SK-N-SH treated with all-trans-retinoic acid at 6 μM for 48 hours (cell line): ENCODE measurements around the gene INTS3.

Experiments
- ATAC-seq: fragments of 200-7000 bp; cut with Tn5 transposase; 3 replicates; pipeline ENCODE4 v1.9.1; 2020; ENCODE audit warnings: mild to moderate bottlenecking, moderate library complexity
- ARNTL ChIP-seq: fragments of 450-650 bp; formaldehyde crosslinking; IDR thresholded peaks from 2 replicates; pipeline ENCODE4 v1.5.0; 2020; ENCODE audit warnings: low read depth, mild to moderate bottlenecking, moderate library complexity, borderline replicate concordance
- BACH2 ChIP-seq: fragments of 250-450 bp; sonication (Bioruptor Pico); IDR thresholded peaks from 2 replicates; pipeline ENCODE4 v1.9.0; 2021; ENCODE audit warnings: mild to moderate bottlenecking, borderline replicate concordance
- CREB5 ChIP-seq: fragments of 250-450 bp; sonication (Bioruptor Pico); IDR thresholded peaks from 2 replicates; pipeline ENCODE4 v1.5.1; 2020; ENCODE audit warnings: low read depth, mild to moderate bottlenecking, moderate library complexity
- CSDC2 ChIP-seq: fragments of 250-450 bp; sonication (Bioruptor Pico); IDR thresholded peaks from 2 replicates; pipeline ENCODE4 v1.5.0; 2020; ENCODE audit warnings: mild to moderate bottlenecking, moderate library complexity
- GLIS3 ChIP-seq: fragments of 250-450 bp; sonication (Bioruptor Pico); IDR thresholded peaks from 2 replicates; pipeline ENCODE4 v1.5.0; 2020; ENCODE audit warnings: mild to moderate bottlenecking, moderate library complexity
- ISL1 ChIP-seq: fragments of 250-450 bp; sonication (Bioruptor Pico); IDR thresholded peaks from 2 replicates; pipeline ENCODE4 v2.1.2; 2022; ENCODE audit warnings: mild to moderate bottlenecking, moderate library complexity
- PPARA ChIP-seq: fragments of 250-450 bp; sonication (Bioruptor Pico); IDR thresholded peaks from 2 replicates; pipeline ENCODE4 v1.5.0; 2020; ENCODE audit warnings: mild to moderate bottlenecking, borderline replicate concordance
- RARB ChIP-seq: fragments of 250-450 bp; sonication (Bioruptor Pico); IDR thresholded peaks from 2 replicates; pipeline ENCODE4 v1.8.0; 2021; ENCODE audit warnings: mild to moderate bottlenecking, moderate library complexity
- SNAI2 ChIP-seq: fragments of 250-450 bp; sonication (Bioruptor Pico); IDR thresholded peaks from 2 replicates; pipeline ENCODE4 v1.5.0; 2020; ENCODE audit warnings: mild to moderate bottlenecking, moderate library complexity
- TCF4 ChIP-seq: fragments of 250-450 bp; sonication (Bioruptor Pico); IDR thresholded peaks from 2 replicates; pipeline ENCODE4 v1.8.0; 2021; ENCODE audit warnings: mild to moderate bottlenecking, moderate library complexity, borderline replicate concordance
- TOX ChIP-seq: fragments of 250-450 bp; sonication (Bioruptor Pico); IDR thresholded peaks from 2 replicates; pipeline ENCODE4 v1.8.0; 2021; ENCODE audit warnings: mild to moderate bottlenecking, moderate library complexity, borderline replicate concordance
- TSHZ2 ChIP-seq: fragments of 250-450 bp; sonication (Bioruptor Pico); IDR thresholded peaks from 2 replicates; pipeline ENCODE4 v1.5.0; 2020; ENCODE audit warnings: mild to moderate bottlenecking, moderate library complexity
- ZC3H10 ChIP-seq: fragments of 250-450 bp; sonication (Bioruptor Pico); IDR thresholded peaks from 2 replicates; pipeline ENCODE4 v1.5.1; 2021; ENCODE audit warnings: mild to moderate bottlenecking, moderate library complexity
- ZFP3 ChIP-seq: fragments of 250-450 bp; sonication (Bioruptor Pico); IDR thresholded peaks from 2 replicates; pipeline ENCODE4 v1.5.0; 2020; ENCODE audit warnings: mild to moderate bottlenecking, moderate library complexity
- ZNF565 ChIP-seq: fragments of 450-650 bp; formaldehyde crosslinking; conservative IDR thresholded peaks from 2 replicates; pipeline ENCODE4 v1.5.0; 2020; ENCODE audit warnings: low read depth, mild to moderate bottlenecking, moderate library complexity
- ZNF8 ChIP-seq: fragments of 450-650 bp; formaldehyde crosslinking; IDR thresholded peaks from 2 replicates; pipeline ENCODE4 v1.5.0; 2020; ENCODE audit warnings: mild to moderate bottlenecking, moderate library complexity
- TF ChIP-seq, protein P1 (sequence below): fragments of 250-450 bp; sonication (Bioruptor Pico); IDR thresholded peaks from 2 replicates; pipeline ENCODE4 v1.5.1; 2021; ENCODE audit warnings: mild to moderate bottlenecking, moderate library complexity
- TF ChIP-seq, protein P2 (sequence below): fragments of 250-450 bp; sonication (Bioruptor Pico); IDR thresholded peaks from 2 replicates; pipeline ENCODE4 v1.8.0; 2020; ENCODE audit warnings: mild to moderate bottlenecking, moderate library complexity, borderline replicate concordance
- TF ChIP-seq, protein P3 (sequence below): fragments of 250-450 bp; sonication (Bioruptor Pico); IDR thresholded peaks from 2 replicates; pipeline ENCODE4 v1.8.0; 2021; ENCODE audit warnings: low read depth, mild to moderate bottlenecking, moderate library complexity, borderline replicate concordance

Gene INTS3

GRCh38 chr1:153801028-153801625 lies 73.3 kb downstream of the INTS3 start:
- no peak for ATAC-seq
- TF ChIP-seq, protein P1, sequence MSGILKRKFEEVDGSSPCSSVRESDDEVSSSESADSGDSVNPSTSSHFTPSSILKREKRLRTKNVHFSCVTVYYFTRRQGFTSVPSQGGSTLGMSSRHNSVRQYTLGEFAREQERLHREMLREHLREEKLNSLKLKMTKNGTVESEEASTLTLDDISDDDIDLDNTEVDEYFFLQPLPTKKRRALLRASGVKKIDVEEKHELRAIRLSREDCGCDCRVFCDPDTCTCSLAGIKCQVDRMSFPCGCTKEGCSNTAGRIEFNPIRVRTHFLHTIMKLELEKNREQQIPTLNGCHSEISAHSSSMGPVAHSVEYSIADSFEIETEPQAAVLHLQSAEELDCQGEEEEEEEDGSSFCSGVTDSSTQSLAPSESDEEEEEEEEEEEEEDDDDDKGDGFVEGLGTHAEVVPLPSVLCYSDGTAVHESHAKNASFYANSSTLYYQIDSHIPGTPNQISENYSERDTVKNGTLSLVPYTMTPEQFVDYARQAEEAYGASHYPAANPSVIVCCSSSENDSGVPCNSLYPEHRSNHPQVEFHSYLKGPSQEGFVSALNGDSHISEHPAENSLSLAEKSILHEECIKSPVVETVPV (CRISPR knock-in tag): no peak
- TF ChIP-seq ZC3H10 (CRISPR knock-in tag): no peak
- no peak for TF ChIP-seq SNAI2
- TF ChIP-seq, protein P2, sequence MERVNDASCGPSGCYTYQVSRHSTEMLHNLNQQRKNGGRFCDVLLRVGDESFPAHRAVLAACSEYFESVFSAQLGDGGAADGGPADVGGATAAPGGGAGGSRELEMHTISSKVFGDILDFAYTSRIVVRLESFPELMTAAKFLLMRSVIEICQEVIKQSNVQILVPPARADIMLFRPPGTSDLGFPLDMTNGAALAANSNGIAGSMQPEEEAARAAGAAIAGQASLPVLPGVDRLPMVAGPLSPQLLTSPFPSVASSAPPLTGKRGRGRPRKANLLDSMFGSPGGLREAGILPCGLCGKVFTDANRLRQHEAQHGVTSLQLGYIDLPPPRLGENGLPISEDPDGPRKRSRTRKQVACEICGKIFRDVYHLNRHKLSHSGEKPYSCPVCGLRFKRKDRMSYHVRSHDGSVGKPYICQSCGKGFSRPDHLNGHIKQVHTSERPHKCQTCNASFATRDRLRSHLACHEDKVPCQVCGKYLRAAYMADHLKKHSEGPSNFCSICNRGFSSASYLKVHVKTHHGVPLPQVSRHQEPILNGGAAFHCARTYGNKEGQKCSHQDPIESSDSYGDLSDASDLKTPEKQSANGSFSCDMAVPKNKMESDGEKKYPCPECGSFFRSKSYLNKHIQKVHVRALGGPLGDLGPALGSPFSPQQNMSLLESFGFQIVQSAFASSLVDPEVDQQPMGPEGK (CRISPR knock-in tag): no peak
- TF ChIP-seq, all 23 proteins: peak for 0

DNA sequence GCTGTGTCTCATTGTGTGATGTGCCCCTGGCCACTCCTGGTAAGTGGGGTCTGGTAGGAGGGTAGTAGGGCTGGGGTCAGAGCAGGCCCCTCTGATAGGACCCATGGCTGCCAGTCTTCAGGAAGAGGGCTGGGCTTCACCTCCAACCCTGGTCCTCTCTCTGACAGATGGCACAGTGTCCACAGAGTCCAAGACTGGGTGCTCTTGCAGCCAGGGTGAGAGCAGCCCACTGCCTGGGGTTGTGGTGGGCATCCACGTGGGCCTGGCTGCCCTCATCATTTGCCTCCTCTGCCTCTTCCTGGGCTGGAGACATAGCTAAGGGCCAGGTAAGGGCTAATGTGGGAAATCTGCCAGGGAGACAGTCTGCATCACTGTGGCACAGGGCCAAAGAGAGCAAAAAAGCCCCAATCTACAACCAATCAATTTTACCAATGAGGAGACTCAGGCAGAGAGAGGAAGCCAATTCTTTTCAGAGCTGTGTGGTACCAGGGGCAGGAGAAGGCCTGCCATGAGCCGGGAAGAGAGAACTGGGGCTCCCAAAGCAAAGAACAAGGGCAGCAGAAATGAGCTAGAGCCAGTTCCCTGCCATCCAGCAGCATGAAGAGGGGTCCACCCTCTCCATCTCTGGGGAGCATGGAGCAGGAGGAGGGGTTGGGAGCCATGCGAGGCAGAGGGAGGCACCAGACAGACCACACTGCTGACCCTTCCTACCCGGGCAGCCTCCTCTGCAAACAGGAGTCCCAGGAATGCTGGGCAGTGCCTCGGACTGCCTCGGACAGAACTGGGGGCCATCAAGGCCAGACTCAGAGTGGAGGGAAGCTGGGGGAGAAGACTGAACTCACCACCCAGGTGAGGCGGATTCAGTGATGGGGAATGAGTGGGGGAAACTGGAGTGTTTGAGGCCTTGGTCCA lies 74.2 kb downstream of the INTS3 start:
- no peak for ATAC-seq
- TF ChIP-seq ARNTL (CRISPR knock-in tag) (no peak), RARB (CRISPR knock-in tag) (no peak), ZNF8 (CRISPR knock-in tag) (no peak), SNAI2 (no peak), PPARA (CRISPR knock-in tag) (no peak), TCF4 (CRISPR knock-in tag) (no peak), ISL1 (no peak), CREB5 (CRISPR knock-in tag) (no peak), ZFP3 (CRISPR knock-in tag) (no peak), ZNF565 (CRISPR knock-in tag) (no peak), GLIS3 (no peak), TSHZ2 (no peak), BACH2 (no peak), CSDC2 (CRISPR knock-in tag) (no peak), ZC3H10 (CRISPR knock-in tag) (no peak), TOX (CRISPR knock-in tag) (no peak)
- TF ChIP-seq, protein P1 (CRISPR knock-in tag): no peak
- TF ChIP-seq, protein P2 (CRISPR knock-in tag): no peak
- TF ChIP-seq, protein P3, sequence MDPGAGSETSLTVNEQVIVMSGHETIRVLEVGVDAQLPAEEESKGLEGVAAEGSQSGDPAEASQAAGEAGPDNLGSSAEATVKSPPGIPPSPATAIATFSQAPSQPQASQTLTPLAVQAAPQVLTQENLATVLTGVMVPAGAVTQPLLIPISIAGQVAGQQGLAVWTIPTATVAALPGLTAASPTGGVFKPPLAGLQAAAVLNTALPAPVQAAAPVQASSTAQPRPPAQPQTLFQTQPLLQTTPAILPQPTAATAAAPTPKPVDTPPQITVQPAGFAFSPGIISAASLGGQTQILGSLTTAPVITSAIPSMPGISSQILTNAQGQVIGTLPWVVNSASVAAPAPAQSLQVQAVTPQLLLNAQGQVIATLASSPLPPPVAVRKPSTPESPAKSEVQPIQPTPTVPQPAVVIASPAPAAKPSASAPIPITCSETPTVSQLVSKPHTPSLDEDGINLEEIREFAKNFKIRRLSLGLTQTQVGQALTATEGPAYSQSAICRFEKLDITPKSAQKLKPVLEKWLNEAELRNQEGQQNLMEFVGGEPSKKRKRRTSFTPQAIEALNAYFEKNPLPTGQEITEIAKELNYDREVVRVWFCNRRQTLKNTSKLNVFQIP (CRISPR knock-in tag): no peak
- TF ChIP-seq, all 23 proteins: peak for 0
